Neural cell (in vitro differentiated cells): Measurements from ENCODE around the gene MMP14.

ENCODE experiments used
- CTCF ChIP-seq: fragments of 450-650 bp; IDR thresholded peaks from 2 replicates; pipeline ENCODE4 v1.5.1; 2014; ENCODE audit warnings: antibody characterized with exemption, mild to moderate bottlenecking, moderate library complexity; ENCODE audit not compliant: poor library complexity, severe bottlenecking
- EZH2 ChIP-seq: fragments of 200-600, 300-800 bp; shearing (Covaris generic), sonication (generic); IDR thresholded peaks from 2 replicates; pipeline ENCODE4 v1.6.1; 2014; ENCODE audit warnings: antibody characterized with exemption, low read length, borderline replicate concordance, mild to moderate bottlenecking; ENCODE audit not compliant: insufficient read depth, poor library complexity, severe bottlenecking
- POLR2AphosphoS5 ChIP-seq: IDR thresholded peaks from 2 replicates; pipeline ENCODE4 v1.6.1; 2012
- RAD21 ChIP-seq: fragments of 450-650 bp; conservative IDR thresholded peaks from 2 replicates; pipeline ENCODE4 v1.6.1; 2014; ENCODE audit warnings: antibody characterized with exemption, mild to moderate bottlenecking, moderate library complexity
- REST ChIP-seq: IDR thresholded peaks from 2 replicates; pipeline ENCODE4 v1.6.1; 2012; ENCODE audit warnings: borderline replicate concordance
- SMC3 ChIP-seq: fragments of 450-650 bp; conservative IDR thresholded peaks from 2 replicates; pipeline ENCODE4 v1.6.1; 2014; ENCODE audit warnings: antibody characterized with exemption, mild to moderate bottlenecking, moderate library complexity; ENCODE audit not compliant: poor library complexity

- TF ChIP-seq EZH2 (no peak), CTCF (no peak), REST (no peak), POLR2AphosphoS5 (no peak), RAD21 (no peak), SMC3 (no peak)
Observed at GRCh38 chr14:22802860-22803686, 33.3 kb upstream of the MMP14 start.
